DND-41 (cell line): ENCODE data around the gene RALGAPA2.

Experiments
- ATAC-seq: fragments of 200-7000 bp; cut with Tn5 transposase; 3 replicates; pipeline ENCODE4 v1.9.1; 2021; ENCODE audit warnings: low read depth; ENCODE audit not compliant: insufficient read depth
- DNase-seq: peaks from one replicate; pipeline ENCODE4 v3.0.0-alpha.2; 2020
- H2AFZ ChIP-seq: 2 replicates; pipeline ENCODE4 v1.6.0; 2012; ENCODE audit warnings: low read depth, low read length
- H3K27ac ChIP-seq: 2 replicates; pipeline ENCODE4 v1.5.1; 2012; ENCODE audit warnings: low read length, inconsistent platforms
- H3K27me3 ChIP-seq: fragments of 200-600 bp; sonication (generic); 2 replicates; pipeline ENCODE4 v1.6.0; 2012; ENCODE audit warnings: low read length, mild to moderate bottlenecking, inconsistent platforms; ENCODE audit not compliant: insufficient read depth, poor library complexity
- H3K36me3 ChIP-seq: 2 replicates; pipeline ENCODE4 v1.5.1; 2012; ENCODE audit warnings: low read length, inconsistent platforms; ENCODE audit not compliant: insufficient read depth
- H3K4me1 ChIP-seq: 2 replicates; pipeline ENCODE4 v1.5.1; 2012; ENCODE audit warnings: mild to moderate bottlenecking, low read length; ENCODE audit not compliant: insufficient read depth
- H3K4me2 ChIP-seq: 2 replicates; pipeline ENCODE4 v1.6.0; 2012; ENCODE audit warnings: mild to moderate bottlenecking, moderate library complexity, low read length, inconsistent platforms; ENCODE audit not compliant: insufficient read depth
- H3K4me3 ChIP-seq, 2 experiments: fragments of 200-600 bp in 1 of 2; shearing (Covaris generic) in 1 of 2; 2 replicates each; pipeline ENCODE4 v1.5.1; 2012 to 2016; ENCODE audit warnings: inconsistent platforms in 2 of 2, low read length in 2 of 2, mild to moderate bottlenecking in 2 of 2, low read depth in 1 of 2, moderate library complexity in 1 of 2
- H3K79me2 ChIP-seq: 2 replicates; pipeline ENCODE4 v1.6.0; 2012; ENCODE audit warnings: low read length, inconsistent platforms; ENCODE audit not compliant: insufficient read depth
- H3K9ac ChIP-seq: 2 replicates; pipeline ENCODE4 v1.6.0; 2012; ENCODE audit warnings: low read depth, mild to moderate bottlenecking, inconsistent platforms, low read length, moderate library complexity
- H3K9me3 ChIP-seq: 2 replicates; pipeline ENCODE4 v1.5.1; 2012; ENCODE audit warnings: low read length, moderate library complexity, mild to moderate bottlenecking, inconsistent platforms; ENCODE audit not compliant: insufficient read depth, severe bottlenecking
- H4K20me1 ChIP-seq: 2 replicates; pipeline ENCODE4 v1.6.0; 2012; ENCODE audit warnings: low read length; ENCODE audit not compliant: insufficient read depth
- EZH2 ChIP-seq: IDR thresholded peaks from 3 replicates; pipeline ENCODE4 v1.6.1; 2012; ENCODE audit warnings: borderline replicate concordance, low read depth, mild to moderate bottlenecking, moderate library complexity, low read length, inconsistent platforms; ENCODE audit not compliant: severe bottlenecking
- TF ChIP-seq, protein P1 (sequence below): IDR thresholded peaks from 2 replicates; pipeline ENCODE4 v1.5.1; 2012; ENCODE audit warnings: borderline replicate concordance, low read length, moderate library complexity, mild to moderate bottlenecking; ENCODE audit not compliant: poor library complexity, severe bottlenecking; ENCODE audit errors: extremely low read depth

The RALGAPA2 gene

DNA sequence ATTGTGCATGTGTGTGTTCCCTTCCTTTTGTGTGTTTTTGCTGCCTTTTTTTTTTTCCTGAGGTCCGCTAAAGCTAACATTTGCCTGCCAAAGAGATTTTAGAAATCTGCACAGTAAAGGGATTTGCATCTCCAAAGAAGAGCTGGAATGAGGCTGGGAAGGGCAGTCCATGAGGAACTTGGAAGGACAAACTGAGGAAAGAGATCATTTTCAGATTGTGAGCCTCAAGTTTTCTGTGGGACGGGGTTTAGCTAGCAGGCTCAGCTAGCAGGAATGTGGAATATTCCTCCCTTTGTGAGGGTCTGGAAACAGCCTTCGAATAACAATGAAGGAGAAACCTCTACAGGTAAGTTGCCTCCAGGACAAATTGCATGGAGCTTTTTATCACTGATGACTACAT is 340.8 kb downstream of the RALGAPA2 start:
- Histone ChIP-seq H3K9me3 (peaks cover 3% of the 10 kb centered on the region), H3K27me3 (peaks cover 20% of the 10 kb centered on the region), H3K4me1 (no peaks in the 10 kb centered on the region), H3K27ac (no peak overlapping the region), H3K4me2 (no peak overlapping the region), H2AFZ (no peak overlapping the region), H3K36me3 (no peaks in the 10 kb centered on the region), H3K79me2 (no peaks in the 10 kb centered on the region), H4K20me1 (no peaks in the 10 kb centered on the region), H3K9ac (no peak overlapping the region), H3K4me3 (no peak overlapping the region)
- ATAC-seq (no peak), DNase-seq (no peak)
- TF ChIP-seq, protein P1, sequence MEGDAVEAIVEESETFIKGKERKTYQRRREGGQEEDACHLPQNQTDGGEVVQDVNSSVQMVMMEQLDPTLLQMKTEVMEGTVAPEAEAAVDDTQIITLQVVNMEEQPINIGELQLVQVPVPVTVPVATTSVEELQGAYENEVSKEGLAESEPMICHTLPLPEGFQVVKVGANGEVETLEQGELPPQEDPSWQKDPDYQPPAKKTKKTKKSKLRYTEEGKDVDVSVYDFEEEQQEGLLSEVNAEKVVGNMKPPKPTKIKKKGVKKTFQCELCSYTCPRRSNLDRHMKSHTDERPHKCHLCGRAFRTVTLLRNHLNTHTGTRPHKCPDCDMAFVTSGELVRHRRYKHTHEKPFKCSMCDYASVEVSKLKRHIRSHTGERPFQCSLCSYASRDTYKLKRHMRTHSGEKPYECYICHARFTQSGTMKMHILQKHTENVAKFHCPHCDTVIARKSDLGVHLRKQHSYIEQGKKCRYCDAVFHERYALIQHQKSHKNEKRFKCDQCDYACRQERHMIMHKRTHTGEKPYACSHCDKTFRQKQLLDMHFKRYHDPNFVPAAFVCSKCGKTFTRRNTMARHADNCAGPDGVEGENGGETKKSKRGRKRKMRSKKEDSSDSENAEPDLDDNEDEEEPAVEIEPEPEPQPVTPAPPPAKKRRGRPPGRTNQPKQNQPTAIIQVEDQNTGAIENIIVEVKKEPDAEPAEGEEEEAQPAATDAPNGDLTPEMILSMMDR = no peak
- no peak for TF ChIP-seq EZH2

DNA sequence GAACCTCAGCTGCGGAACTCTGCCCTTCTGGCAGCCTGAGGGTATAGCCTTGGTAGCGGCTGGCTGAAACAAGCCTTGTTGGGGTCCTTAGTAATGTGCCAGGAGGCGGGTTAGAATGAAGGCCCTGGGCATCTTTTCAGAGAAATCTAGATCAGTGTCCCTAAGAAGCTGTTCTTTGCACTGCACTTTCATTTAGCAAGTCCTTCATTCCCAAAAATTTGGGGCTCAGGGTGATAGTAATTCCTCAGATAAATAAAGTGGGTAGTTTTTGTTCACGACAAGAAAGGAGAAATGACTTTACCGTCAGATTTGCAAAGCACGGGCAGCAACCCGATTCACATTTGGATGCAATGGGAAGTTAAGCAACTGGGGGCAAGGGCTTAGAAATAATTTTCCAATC is 341.4 kb downstream of the RALGAPA2 start:
- DNase-seq = no peak
- Histone ChIP-seq H3K4me2 (no peak overlapping the region), H3K27me3 (peaks cover 20% of the 10 kb centered on the region)

GRCh38 chr20:20370094-20370575 is 342.3 kb downstream of the RALGAPA2 start:
- no peak for ATAC-seq
- TF ChIP-seq EZH2 = no peak
- TF ChIP-seq, protein P1 = no peak
- DNase-seq = no peak
- Histone ChIP-seq H2AFZ (no peak overlapping the region), H3K27me3 (peaks cover 16% of the 10 kb centered on the region), H3K9me3 (peaks cover 3% of the 10 kb centered on the region), H4K20me1 (no peaks in the 10 kb centered on the region), H3K4me1 (no peaks in the 10 kb centered on the region), H3K4me3 (no peak overlapping the region), H3K9ac (no peak overlapping the region), H3K79me2 (no peaks in the 10 kb centered on the region), H3K27ac (no peak overlapping the region), H3K4me2 (no peak overlapping the region), H3K36me3 (no peaks in the 10 kb centered on the region)

More for the DNA sequence above, 341.4 kb downstream of the RALGAPA2 start:
- Histone ChIP-seq H4K20me1 (no peaks in the 10 kb centered on the region), H3K4me1 (no peaks in the 10 kb centered on the region), H3K9me3 (peaks cover 3% of the 10 kb centered on the region), H3K4me3 (no peak overlapping the region), H2AFZ (no peak overlapping the region), H3K27ac (no peak overlapping the region), H3K79me2 (no peaks in the 10 kb centered on the region), H3K9ac (no peak overlapping the region), H3K36me3 (no peaks in the 10 kb centered on the region)
- no peak for TF ChIP-seq EZH2
- ATAC-seq = no peak

GRCh38 chr20:20369250-20370093 is 343.0 kb downstream of the RALGAPA2 start:
- Histone ChIP-seq H2AFZ (no peak overlapping the region), H3K4me2 (no peak overlapping the region), H3K27me3 (peaks cover 12% of the 10 kb centered on the region), H3K4me1 (no peaks in the 10 kb centered on the region), H3K27ac (no peak overlapping the region), H3K9me3 (peaks cover 3% of the 10 kb centered on the region), H3K79me2 (no peaks in the 10 kb centered on the region), H3K36me3 (no peaks in the 10 kb centered on the region), H3K9ac (no peak overlapping the region), H4K20me1 (no peaks in the 10 kb centered on the region), H3K4me3 (no peak overlapping the region)
- ATAC-seq (no peak), DNase-seq (no peak)
- TF ChIP-seq EZH2 = no peak
- TF ChIP-seq, protein P1 = no peak
